ENCODE data around the gene ZNF8.

DNA sequence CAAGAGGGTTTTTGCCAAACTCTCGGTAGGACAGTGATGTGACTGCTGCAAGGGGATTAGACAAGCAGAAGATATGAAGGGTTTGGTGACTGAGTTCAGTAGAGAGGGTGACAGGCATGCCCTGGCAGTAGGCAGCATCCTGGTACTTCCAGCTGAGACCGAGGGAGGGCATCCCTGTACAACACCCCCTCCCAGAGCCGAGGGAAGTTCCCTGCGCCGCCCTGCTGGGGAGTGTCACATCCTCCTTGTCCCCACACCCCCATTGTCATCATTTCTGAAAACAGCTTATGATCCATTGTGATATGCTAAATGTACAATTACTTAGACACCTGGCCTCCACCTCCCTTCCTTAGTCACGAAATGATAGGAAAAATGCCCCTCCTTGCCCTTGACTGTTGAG, 35.4 kb upstream of the ZNF8 start:
- no peak for TF ChIP-seq POLR2A (IDR thresholded peaks at IDR 0.05; ENCODE audit: low read length)
- no peak for TF ChIP-seq RFX5 (IDR thresholded peaks at IDR 0.05)
- TF ChIP-seq CEBPB (IDR thresholded peaks at IDR 0.05): no peak
- TF ChIP-seq PHF8 (IDR thresholded peaks at IDR 0.05; ENCODE audit: borderline replicate concordance, low read depth): no peak
- no peak for TF ChIP-seq EP300 (IDR thresholded peaks at IDR 0.05)
- no peak for TF ChIP-seq CTCF (IDR thresholded peaks at IDR 0.05)
